HG02943 (cell line): Measurements from ENCODE around the gene DAPK2.

ENCODE experiments used
- ATAC-seq: cut with Tn5 transposase; IDR thresholded peaks from one replicate; pipeline ENCODE4 v1.9.1; 2021; ENCODE audit warnings: mild to moderate bottlenecking, low read depth, moderate library complexity; ENCODE audit not compliant: unreplicated experiment

DAPK2 gene

GRCh38 chr15:63879211-63879610 lies 167.1 kb downstream of the DAPK2 start:
- no peak for ATAC-seq

GRCh38 chr15:63877713-63878271 lies 168.5 kb downstream of the DAPK2 start:
- ATAC-seq, result no peak

- ATAC-seq, result no peak
These were observed 170.1 kb downstream of the DAPK2 start for GRCh38 chr15:63876085-63876662.

- no peak for ATAC-seq
These were observed 171.7 kb downstream of the DAPK2 start for GRCh38 chr15:63874616-63875015.

- no peak for ATAC-seq
These were observed 173.3 kb downstream of the DAPK2 start for GRCh38 chr15:63872759-63873510.

- no peak for ATAC-seq
These were observed 175.6 kb downstream of the DAPK2 start for GRCh38 chr15:63870487-63871209.

- no peak for ATAC-seq
These were observed 176.3 kb downstream of the DAPK2 start for GRCh38 chr15:63870043-63870394.

GRCh38 chr15:63869371-63870042 lies 176.8 kb downstream of the DAPK2 start:
- no peak for ATAC-seq

GRCh38 chr15:63864186-63864585 lies 182.1 kb downstream of the DAPK2 start:
- ATAC-seq, result no peak

- ATAC-seq, result no peak
These were observed 184.3 kb downstream of the DAPK2 start for GRCh38 chr15:63861946-63862517.

- ATAC-seq, result no peak
These were observed 185.7 kb downstream of the DAPK2 start for GRCh38 chr15:63860555-63860954.

GRCh38 chr15:63860155-63860554 lies 186.1 kb downstream of the DAPK2 start:
- no peak for ATAC-seq

GRCh38 chr15:63858881-63859280 lies 187.4 kb downstream of the DAPK2 start:
- ATAC-seq, result no peak

- no peak for ATAC-seq
These were observed 187.8 kb downstream of the DAPK2 start for GRCh38 chr15:63858448-63858847.

GRCh38 chr15:63857461-63857856 lies 188.8 kb downstream of the DAPK2 start:
- no peak for ATAC-seq
